ENCODE results near the gene NUMB. TPM values are rescaled to one million over a fixed set of nuclear protein-coding genes. Genes with fewer than 3 reads are reported as not detected.
A peak's percentile ranks its signal among the peaks of the same experiment; 100 is the strongest.
"Not testable (repeated sequence)": the region's sequence is repeated elsewhere in the genome, so short reads cannot be mapped to it uniquely, and the experiment has no call there.

Gene NUMB
- total RNA-seq, 2 donors from 2014 or later = 43.8 to 45.2 TPM

GRCh38 chr14:73424453-73424852, 33.9 kb downstream of the NUMB start:
- Histone ChIP-seq H3K4me3 (no peak overlapping the region), H3K27ac (peak overlapping the region in 1 of 4 donors; percentile 64), H3K27me3 (no peaks in the 10 kb centered on the region), H3K36me3 (replicated peaks in 1 of 2; ENCODE audit: insufficient read depth in 1 of 2, low read depth in 2 of 2) (no peaks in the 10 kb centered on the region), H3K4me1 (peaks cover 50% of the 10 kb centered on the region), H3K9me3 (peaks cover 0 to 4% (median 0%) of the 10 kb centered on the region in 3 donors)
- ATAC-seq (peak; percentile 39), DNase-seq (no peak)
- WGBS, 2 donors = 28 to 44% methylated on average over 3 of the region's 3 CpGs
- no peak for TF ChIP-seq CTCF (IDR thresholded peaks at IDR 0.05)
- TF ChIP-seq POLR2A (IDR thresholded peaks at IDR 0.05) = no peak
- intact Hi-C loops (cut with DNase I) = no loop called here

DNA sequence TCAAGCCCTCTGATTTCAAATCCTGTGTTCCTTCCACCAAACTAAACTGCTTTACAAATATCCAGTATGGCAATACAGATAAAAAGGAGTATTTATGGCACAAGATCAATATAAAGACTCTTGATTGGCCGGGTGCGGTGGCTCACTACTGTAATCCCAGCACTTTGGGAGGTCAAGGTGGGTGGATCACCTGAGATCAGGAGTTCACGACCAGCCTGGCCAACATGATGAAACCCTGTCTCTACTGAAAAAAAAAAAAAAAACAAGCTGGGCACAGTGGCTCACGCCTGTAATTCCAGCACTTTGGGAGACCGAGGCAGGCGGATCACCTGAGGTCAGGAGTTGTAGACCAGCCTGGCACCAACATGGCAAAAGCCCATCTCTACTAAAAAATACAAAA, 35.3 kb downstream of the NUMB start:
- H3K36me3 ChIP-seq (replicated peaks in 1 of 2; ENCODE audit: insufficient read depth in 1 of 2, low read depth in 2 of 2); H3K4me3 ChIP-seq; DNase-seq; intact Hi-C loops (cut with DNase I); H3K27me3 ChIP-seq; H3K9me3 ChIP-seq; ATAC-seq: not testable (repeated sequence)
- WGBS, 2 donors = 66 to 74% methylated on average over 6 of the region's 6 CpGs
- Histone ChIP-seq H3K4me1 (peaks cover 36% of the 10 kb centered on the region), H3K27ac (peak overlapping the region in 1 of 4 donors; percentile 27)

DNA sequence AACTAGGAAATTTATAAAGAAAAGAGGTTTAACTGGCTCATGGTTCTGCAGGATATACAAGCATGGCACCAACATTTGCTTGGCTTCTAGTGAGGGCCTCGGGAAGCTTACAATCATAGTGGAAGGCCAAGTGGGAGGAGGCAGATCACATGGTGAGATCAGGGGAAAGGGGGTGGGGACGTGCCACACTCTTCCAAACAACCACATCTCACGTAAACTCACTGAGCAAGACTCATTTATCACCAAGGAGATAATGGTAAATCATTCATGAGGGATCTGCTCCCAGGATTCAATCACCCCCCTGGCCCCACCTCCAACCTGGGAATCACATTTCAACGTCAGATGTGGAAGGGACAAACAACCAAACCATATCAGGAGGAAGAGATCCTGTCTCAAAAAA, 35.8 kb downstream of the NUMB start:
- DNase-seq (peak in 2 of 4 donors; percentile 6 to 25), ATAC-seq (no peak)
- WGBS, 2 donors = 23 to 30% methylated on average over 4 of the region's 4 CpGs
- intact Hi-C loops (cut with DNase I) = no loop called here
- TF ChIP-seq POLR2A (IDR thresholded peaks at IDR 0.05) = no peak
- no peak for TF ChIP-seq CTCF (IDR thresholded peaks at IDR 0.05)
- no peaks in the 10 kb centered on the region for H3K27me3 ChIP-seq
- H3K27ac ChIP-seq = no peak overlapping the region
- H3K9me3 ChIP-seq = no peaks in the 10 kb centered on the region
- H3K36me3 ChIP-seq (replicated peaks in 1 of 2; ENCODE audit: insufficient read depth in 1 of 2, low read depth in 2 of 2) = no peaks in the 10 kb centered on the region
- peaks cover 32% of the 10 kb centered on the region for H3K4me1 ChIP-seq
- H3K4me3 ChIP-seq = no peak overlapping the region

GRCh38 chr14:73418227-73418626, 40.1 kb downstream of the NUMB start:
- no peak overlapping the region for H3K4me3 ChIP-seq
- TF ChIP-seq CTCF (IDR thresholded peaks at IDR 0.05) = no peak
- TF ChIP-seq POLR2A (IDR thresholded peaks at IDR 0.05) = no peak
- whole genome bisulfite sequencing, 2 donors = 88 to 93% methylated on average over 3 of the region's 3 CpGs
- H3K9me3 ChIP-seq = no peaks in the 10 kb centered on the region
- no peak overlapping the region for H3K27ac ChIP-seq
- no peak for DNase-seq
- intact Hi-C loops (cut with DNase I) = no loop called here
- no peak for ATAC-seq
- H3K4me1 ChIP-seq = peaks cover 13% of the 10 kb centered on the region
- H3K27me3 ChIP-seq = no peaks in the 10 kb centered on the region
- H3K36me3 ChIP-seq (replicated peaks in 1 of 2; ENCODE audit: insufficient read depth in 1 of 2, low read depth in 2 of 2) = no peaks in the 10 kb centered on the region

DNA sequence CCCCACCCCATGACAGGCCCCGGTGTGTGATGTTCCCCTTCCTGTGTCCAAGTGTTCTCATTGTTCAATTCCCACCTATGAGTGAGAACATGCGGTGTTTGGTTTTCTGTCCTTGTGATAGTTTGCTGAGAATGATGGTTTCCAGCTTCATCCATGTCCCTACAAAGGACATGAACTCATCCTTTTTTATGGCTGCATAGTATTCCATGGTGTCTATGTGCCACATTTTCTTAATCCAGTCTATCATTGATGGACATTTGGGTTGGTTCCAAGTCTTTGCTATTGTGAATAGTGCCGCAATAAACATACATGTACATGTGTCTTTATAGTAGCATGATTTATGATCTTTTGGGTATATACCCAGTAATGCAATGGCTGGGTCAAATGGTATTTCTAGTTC, 52.1 kb downstream of the NUMB start:
- H3K27ac ChIP-seq; H3K27me3 ChIP-seq; H3K36me3 ChIP-seq (replicated peaks in 1 of 2; ENCODE audit: insufficient read depth in 1 of 2, low read depth in 2 of 2); DNase-seq; H3K4me3 ChIP-seq; H3K9me3 ChIP-seq; ATAC-seq; intact Hi-C loops (cut with DNase I): not testable (repeated sequence)
- WGBS, 2 donors = 100% methylated on average over 1 to 3 of the region's 3 CpGs
- peaks cover 16% of the 10 kb centered on the region for H3K4me1 ChIP-seq

- 81 to 90% methylated on average over 4 of the region's 4 CpGs for WGBS, 2 donors
- Histone ChIP-seq H3K4me1 (peaks cover 16% of the 10 kb centered on the region), H3K36me3 (replicated peaks in 1 of 2; ENCODE audit: insufficient read depth in 1 of 2, low read depth in 2 of 2) (no peaks in the 10 kb centered on the region), H3K27me3 (no peaks in the 10 kb centered on the region), H3K27ac (no peak overlapping the region), H3K4me3 (no peak overlapping the region), H3K9me3 (no peaks in the 10 kb centered on the region)
- ATAC-seq (no peak), DNase-seq (no peak)
- intact Hi-C loops (cut with DNase I) = no loop called here
- TF ChIP-seq POLR2A (IDR thresholded peaks at IDR 0.05) (no peak), CTCF (IDR thresholded peaks at IDR 0.05) (no peak)
Observed at GRCh38 chr14:73403181-73403752, 55.1 kb downstream of the NUMB start.
